Renal cortex interstitium (tissue), 11 donors: ENCODE data around the gene MAST2. TPM values are rescaled to one million over a fixed set of nuclear protein-coding genes. Genes with fewer than 3 reads are reported as not detected.
"Not testable (repeated sequence)": the region's sequence is repeated elsewhere in the genome, so short reads cannot be mapped to it uniquely, and the experiment has no call there.

Experiments used
- DNase-seq, 11 donors: peaks; one replicate each; pipeline ENCODE4 v3.0.0-alpha.2; 2013; ENCODE audit warnings: low read depth in 9 of 11, low spot score in 4 of 11; ENCODE audit errors: extremely low read depth in 1 of 11
- polyA plus RNA-seq, 3 donors: library from polyadenylated mRNA; unstranded; fragments of 120-200 nt; gene quantifications; one replicate each; pipeline ENCODE4 v1.2.1, GENCODE V29; 2013; ENCODE audit not compliant: insufficient read length in 3 of 3

Gene MAST2
- polyA plus RNA-seq, 3 donors = 30.9 to 47.6 (median 34.6) TPM

GRCh38 chr1:46026531-46026930 is 223.1 kb downstream of the MAST2 start:
- no peak for DNase-seq

GRCh38 chr1:46027788-46028573 is 224.6 kb downstream of the MAST2 start:
- no peak for DNase-seq

- DNase-seq = no peak
Observed at GRCh38 chr1:46030074-46030870, 226.9 kb downstream of the MAST2 start.

GRCh38 chr1:46030876-46031660 is 227.7 kb downstream of the MAST2 start:
- no peak for DNase-seq

GRCh38 chr1:46034601-46035516 is 231.4 kb downstream of the MAST2 start:
- no peak for DNase-seq

GRCh38 chr1:46036894-46037839 is 233.8 kb downstream of the MAST2 start:
- DNase-seq = peak; percentile 56 to 83 (median 71)

- peak in 3 of 11 donors; percentile 22 to 45 (median 32) for DNase-seq
Observed at GRCh38 chr1:46039571-46040052, 236.2 kb downstream of the MAST2 start.

GRCh38 chr1:46041551-46041950 is 238.1 kb downstream of the MAST2 start:
- DNase-seq = no peak

- no peak for DNase-seq
Observed at GRCh38 chr1:46041974-46042373, 238.6 kb downstream of the MAST2 start.

GRCh38 chr1:46043458-46044017 is 240.1 kb downstream of the MAST2 start:
- DNase-seq = no peak

GRCh38 chr1:46044116-46044515 is 240.7 kb downstream of the MAST2 start:
- no peak for DNase-seq

- DNase-seq = no peak
Observed at GRCh38 chr1:46053734-46054133, 250.3 kb downstream of the MAST2 start.

GRCh38 chr1:46056325-46056724 is 252.9 kb downstream of the MAST2 start:
- DNase-seq = no peak

GRCh38 chr1:46057215-46057614 is 253.8 kb downstream of the MAST2 start:
- not testable (repeated sequence) for DNase-seq

- DNase-seq = no peak
Observed at GRCh38 chr1:46057781-46058180, 254.4 kb downstream of the MAST2 start.

- no peak for DNase-seq
Observed at GRCh38 chr1:46058936-46059335, 255.5 kb downstream of the MAST2 start.

GRCh38 chr1:46061146-46061545 is 257.7 kb downstream of the MAST2 start:
- DNase-seq = no peak
